ENCODE data around the gene CDH4. TPM values are rescaled to one million over a fixed set of nuclear protein-coding genes. Genes with fewer than 3 reads are reported as not detected.

CDH4 gene
- total RNA-seq, 2 donors from 2014 or later, result 0.06 TPM; not detected in 1

DNA sequence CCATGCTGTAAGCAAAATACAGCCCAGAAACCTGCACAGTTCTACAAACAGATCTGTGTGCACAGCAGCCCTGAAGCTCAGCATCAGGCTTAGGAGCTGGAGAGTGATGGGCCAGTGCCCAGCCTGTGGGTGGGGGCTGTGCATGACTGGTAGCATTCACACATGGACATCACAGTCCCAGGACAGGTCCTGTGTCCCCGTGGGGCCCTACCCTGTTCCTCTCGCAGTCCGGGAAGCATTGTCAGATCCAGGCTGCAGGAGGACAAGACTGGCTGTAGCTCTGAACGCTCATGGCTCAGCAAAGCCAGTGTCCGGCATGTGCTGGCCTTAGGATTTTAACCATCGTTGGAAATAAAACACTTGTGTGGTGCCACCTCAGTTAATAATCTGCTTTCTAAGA lies 234.1 kb downstream of the CDH4 start:
- no peak for ATAC-seq
- DNase-seq, result no peak
- intact Hi-C loops (cut with DNase I, micrococcal nuclease), result no loop called here

DNA sequence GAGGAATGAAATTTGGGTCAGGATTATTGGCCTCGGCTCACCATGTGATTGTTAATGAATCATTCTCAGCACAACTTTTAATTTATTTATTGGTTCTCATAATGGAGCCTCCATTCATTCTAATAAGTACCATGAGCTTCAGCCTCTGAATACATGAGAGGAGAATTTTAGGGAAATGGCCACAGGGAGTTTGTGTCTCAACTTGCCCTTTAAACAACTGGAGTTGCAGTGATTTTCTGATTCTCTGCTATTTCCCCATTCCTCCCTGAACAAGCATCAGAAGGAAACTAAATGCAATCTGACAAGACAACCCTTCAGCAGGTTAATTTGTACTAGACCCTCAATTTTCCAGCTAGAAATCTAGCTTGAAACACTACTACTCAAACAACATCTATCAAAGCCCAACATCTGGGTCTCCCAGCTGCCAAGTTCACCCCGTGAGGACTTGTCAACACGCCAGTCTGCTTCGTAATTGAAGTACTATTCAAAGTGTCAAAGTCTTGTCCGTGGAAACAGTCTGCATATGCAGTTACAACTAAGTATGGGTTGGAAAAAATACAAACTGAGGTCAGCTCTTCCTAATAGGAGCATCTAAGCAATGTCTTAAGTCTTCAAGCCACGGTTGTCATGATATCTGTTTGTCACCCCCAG lies 235.4 kb downstream of the CDH4 start:
- intact Hi-C loops (cut with DNase I, micrococcal nuclease), result no loop called here
- ATAC-seq (no peak), DNase-seq (no peak)

DNA sequence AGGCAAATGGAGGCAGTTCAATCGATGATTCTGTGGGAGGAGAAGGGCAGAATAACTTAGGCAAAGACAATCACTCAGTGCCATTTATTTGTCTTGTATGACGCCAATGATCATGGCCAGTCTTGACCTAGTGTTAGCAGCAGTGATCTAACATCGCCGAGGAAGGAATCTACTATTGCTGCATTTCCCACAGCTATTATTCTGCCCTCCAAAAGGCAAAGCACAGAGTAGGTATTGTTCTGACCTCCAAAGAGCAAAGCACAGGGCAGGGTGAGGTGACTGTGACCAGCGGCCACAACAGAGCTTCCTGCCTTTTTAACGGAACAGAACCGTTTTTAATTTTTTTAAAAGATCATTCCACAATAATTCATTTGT lies 235.9 kb downstream of the CDH4 start:
- ATAC-seq (no peak), DNase-seq (no peak)
- intact Hi-C loops (cut with DNase I, micrococcal nuclease), result no loop called here

DNA sequence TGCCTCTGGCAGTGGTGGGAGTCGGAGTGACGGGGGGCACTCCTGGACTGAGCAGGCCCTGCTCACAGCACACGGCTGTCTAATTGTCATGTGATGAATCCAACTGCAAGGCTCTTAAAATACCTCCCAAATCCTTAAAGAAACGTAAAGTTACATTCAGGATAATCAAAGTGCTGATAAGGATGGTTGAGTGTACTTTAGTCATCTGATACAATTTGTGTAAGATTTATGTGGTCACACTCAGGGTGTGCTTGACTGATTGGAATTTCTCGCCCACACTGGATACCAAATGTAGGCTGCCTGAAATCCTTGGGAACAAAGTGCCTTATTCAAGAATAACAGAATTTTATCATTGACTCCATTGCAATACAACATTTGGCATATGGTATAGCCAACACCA lies 238.7 kb downstream of the CDH4 start:
- intact Hi-C loops (cut with DNase I, micrococcal nuclease), result no loop called here
- ATAC-seq, result no peak
- no peak for DNase-seq

DNA sequence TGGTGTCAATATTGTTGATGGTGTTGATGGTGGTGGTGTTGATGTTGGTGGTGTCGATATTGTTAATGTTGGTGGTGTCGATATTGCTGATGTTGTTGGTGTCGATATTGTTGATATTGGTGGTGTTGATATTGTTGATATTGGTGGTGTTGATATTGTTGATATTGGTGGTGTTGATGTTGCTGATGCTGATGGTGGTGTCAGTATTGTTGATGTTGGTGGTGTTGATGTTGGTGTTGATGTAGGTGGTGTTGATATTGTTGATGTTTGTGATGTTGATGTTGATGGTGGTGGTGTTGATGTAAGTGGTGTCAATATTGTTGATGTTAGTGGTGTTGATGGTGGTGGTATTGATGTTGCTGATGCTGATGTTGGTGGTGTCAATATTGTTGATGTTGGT lies 240.0 kb downstream of the CDH4 start:
- ATAC-seq (no peak), DNase-seq (no peak)
- intact Hi-C loops (cut with DNase I, micrococcal nuclease), result no loop called here

DNA sequence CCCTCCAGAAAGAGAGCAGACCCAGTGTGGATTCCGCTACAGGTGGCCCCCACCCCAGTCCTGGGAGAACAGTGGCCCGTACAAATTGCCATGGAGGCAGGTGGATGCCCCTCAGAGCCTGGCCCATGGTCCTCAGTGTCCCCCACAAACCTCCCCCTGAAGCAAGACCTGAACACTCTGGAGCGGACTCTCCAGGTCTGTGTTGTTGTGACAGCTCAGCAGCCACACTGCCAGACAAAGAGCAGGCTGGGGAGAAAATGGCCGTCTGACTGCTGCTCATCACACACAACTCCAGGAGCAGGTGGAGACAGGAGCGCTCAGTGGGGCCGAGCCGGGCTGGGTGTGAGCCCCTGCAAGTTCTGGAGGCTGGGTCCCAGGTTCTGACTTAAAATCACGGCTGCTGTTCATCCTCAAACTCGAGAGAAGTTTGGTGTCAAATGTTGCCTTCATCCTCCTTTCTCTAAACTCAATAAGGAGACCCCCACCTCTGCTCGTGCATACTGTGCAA lies 241.8 kb downstream of the CDH4 start:
- DNase-seq (no peak), ATAC-seq (no peak)
- intact Hi-C loops (cut with DNase I, micrococcal nuclease), result no loop called here

- no peak for ATAC-seq
- intact Hi-C loops (cut with DNase I, micrococcal nuclease), result no loop called here
These were observed 242.9 kb downstream of the CDH4 start for GRCh38 chr20:61494763-61495575.

GRCh38 chr20:61497029-61497627 lies 245.1 kb downstream of the CDH4 start:
- intact Hi-C loops (cut with DNase I, micrococcal nuclease), result no loop called here
- no peak for DNase-seq
- ATAC-seq, result no peak

More at GRCh38 chr20:61494763-61495575, 242.9 kb downstream of the CDH4 start:
- DNase-seq, result no peak

DNA sequence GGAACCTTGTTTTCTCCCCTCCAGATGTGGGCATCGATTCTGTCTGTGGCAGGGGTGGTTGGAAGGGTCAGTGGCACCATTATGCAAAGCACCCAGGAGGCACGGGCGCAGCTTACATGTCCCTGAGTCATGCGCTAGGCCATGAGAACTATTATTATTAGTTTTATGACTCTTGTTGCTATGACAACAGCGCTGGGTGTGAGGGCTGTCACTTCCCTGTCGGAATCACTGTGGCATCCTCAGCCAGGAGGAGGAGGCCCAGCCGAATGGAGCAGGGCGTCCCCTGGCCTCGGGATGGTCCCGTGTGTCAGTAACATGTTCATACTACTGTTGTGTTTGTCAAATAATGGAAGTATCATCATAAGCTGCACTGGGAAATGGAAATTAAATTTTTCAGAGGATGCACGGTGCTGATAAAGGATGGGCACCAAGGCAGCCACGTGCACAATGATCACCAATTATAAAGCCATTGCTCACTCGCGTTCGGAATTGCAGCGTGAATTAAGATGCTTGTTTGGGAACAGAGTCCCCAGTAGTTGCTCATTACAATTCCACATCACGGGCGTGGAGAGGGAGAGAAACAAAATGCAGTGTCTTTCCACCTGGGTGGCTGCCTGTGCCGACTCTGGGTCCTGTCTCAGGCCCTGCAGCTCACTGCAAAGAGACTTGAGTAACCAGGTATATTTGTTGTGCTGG lies 247.9 kb downstream of the CDH4 start:
- intact Hi-C loops (cut with DNase I, micrococcal nuclease), result no loop called here
- DNase-seq (no peak), ATAC-seq (no peak)

DNA sequence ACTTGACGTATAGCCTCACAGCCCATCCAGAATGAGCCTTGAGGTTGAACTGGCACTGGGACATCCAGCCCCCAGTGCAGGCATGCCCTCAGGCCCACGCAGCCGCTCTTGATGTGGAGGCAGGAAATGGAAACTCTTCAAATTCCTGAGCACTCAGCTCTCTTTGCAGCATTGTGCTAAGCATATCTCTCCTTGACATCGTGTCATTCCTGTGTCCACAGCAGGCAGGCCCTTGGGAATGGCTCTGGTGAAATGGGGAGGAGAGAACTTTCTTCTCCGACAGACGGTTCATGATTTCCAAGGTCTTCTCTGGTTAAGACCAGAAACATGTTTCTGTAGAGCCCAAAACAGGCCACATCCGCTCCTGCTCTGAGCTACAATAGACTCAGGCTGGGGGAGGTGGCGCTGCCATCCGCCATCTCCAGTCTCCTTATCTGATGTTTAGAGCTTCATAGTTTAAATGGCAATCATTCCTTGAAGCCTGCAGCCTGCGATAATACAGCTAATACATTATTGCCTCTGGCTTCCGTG lies 248.8 kb downstream of the CDH4 start:
- ATAC-seq, result no peak
- intact Hi-C loops (cut with DNase I, micrococcal nuclease), result no loop called here
- no peak for DNase-seq

DNA sequence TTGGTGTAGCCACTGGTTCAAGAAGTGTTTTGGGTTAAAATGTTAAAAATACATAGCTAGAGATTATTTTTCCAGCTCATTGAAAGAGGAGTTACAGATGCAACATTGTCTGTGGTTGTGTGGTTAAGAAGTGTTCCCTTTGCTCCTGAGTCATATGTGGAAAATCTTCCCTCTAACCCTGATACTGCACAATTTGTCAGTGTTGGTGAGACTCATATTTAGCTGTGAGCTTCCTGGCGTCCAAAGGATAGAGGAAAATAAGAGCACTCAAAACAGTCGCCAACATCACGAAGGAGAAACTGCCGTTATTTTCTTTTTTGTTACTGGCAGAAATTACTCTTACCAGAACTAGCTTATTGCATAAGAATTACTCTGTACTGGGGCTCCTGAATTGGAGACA lies 250.4 kb downstream of the CDH4 start:
- intact Hi-C loops (cut with DNase I, micrococcal nuclease), result no loop called here
- ATAC-seq, result no peak
- no peak for DNase-seq

DNA sequence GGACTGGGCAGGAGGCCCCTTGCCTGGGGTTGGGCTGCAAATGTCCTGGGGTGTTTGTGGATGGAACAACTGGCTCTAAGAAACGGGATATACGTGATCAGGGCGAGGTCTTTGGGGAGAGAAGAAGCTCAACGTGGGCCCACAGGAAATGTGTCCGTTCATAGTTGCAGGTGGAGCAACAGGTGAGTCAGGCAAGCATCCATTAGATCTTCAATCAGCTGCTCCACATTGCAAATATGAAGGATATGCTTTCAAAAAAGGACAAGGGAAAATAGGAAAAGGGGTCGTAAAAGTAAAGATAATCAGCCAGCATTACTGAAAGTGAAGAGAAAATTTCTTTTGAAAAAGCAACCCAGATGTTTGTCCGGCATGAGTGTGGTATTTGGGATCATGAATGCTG lies 251.0 kb downstream of the CDH4 start:
- no peak for ATAC-seq
- no peak for DNase-seq
- intact Hi-C loops (cut with DNase I, micrococcal nuclease), result no loop called here

DNA sequence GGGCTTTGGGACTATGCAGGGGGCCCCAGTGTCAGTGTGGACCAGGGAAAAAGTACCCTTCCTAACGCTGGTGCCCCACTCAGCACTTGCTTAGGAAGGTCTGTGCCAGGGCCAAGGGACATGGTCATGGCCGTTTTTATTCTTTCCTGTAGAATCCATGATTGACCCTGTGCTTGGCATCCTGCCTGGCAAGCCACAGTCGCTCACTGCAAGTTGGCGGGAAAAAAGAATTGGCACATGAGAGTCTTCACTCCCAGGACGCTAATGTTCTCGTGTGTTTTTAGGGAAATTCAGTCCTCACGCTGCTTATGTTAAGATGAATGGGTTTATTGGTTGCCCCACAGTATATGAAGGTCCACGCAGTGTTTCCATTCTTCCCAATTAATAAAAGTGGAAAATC lies 253.4 kb downstream of the CDH4 start:
- no peak for ATAC-seq
- intact Hi-C loops (cut with DNase I, micrococcal nuclease), result no loop called here
- DNase-seq, result no peak

GRCh38 chr20:61507778-61508177 lies 255.7 kb downstream of the CDH4 start:
- intact Hi-C loops (cut with DNase I, micrococcal nuclease), result no loop called here
- DNase-seq (no peak), ATAC-seq (no peak)

DNA sequence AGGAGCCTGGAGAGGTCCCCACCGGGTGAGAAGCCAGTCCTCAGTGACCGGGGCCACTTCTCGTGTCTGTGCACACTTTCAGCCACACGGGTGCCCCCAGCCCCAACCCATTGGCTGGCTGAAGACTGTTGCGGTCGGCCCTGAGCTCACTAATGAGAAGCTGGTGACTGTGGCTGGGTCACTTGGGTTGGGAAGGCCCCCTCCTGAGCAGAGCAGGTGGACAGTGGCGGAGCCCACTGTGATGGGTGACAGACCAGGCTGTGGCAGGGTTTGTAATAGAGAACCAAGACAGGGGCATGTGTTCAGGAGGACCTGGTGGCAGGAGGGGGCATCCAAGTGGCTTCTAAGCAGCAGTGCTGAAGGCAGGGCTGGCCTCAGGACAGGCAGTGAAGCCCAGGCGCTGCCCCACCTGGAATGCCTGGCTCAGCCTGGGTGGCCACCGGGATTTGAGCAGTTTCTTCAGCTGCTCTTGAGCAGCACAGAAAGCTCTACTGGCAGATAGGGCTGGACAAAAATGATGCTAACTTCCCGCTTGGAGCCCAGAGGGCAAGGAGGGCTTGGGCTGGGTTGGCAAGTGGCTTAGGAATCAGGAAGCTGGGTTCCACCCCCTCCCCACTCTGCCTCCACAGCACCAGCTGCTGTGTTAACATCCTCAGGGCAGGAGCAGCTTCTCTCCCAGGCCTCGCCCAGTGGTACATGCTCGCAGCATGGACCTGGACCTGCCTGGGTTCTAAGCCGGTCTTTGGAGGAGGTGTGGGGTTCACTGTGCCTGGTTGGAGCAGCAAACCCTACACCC lies 256.4 kb downstream of the CDH4 start:
- DNase-seq (no peak), ATAC-seq (no peak)
- intact Hi-C loops (cut with DNase I, micrococcal nuclease), result no loop called here

DNA sequence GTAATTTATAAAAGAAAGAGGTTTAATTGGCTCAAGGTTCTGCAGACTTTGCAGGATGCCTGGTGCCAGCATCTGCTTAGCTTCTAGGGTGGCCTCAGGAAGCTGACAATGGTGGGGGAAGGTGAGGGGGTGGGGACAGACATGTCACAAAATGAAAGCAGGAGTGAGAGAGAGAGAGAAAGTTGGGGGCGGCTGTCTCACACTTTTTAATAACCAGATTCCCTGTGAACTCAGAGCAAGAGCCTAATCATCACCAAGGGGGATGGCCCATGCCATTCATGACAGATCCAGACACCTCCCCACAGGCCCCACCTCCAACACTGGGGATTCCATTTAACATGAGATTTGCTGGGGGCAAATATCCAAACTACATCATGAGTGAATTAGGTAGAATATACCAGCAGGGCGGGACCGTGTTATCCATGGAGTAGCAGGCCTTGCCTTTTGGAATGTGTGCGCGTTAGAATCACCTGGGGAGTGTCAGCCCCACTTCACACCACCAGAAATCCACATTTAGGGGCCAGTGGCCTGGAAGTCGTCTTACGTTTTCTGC lies 258.8 kb downstream of the CDH4 start:
- no peak for ATAC-seq

DNA sequence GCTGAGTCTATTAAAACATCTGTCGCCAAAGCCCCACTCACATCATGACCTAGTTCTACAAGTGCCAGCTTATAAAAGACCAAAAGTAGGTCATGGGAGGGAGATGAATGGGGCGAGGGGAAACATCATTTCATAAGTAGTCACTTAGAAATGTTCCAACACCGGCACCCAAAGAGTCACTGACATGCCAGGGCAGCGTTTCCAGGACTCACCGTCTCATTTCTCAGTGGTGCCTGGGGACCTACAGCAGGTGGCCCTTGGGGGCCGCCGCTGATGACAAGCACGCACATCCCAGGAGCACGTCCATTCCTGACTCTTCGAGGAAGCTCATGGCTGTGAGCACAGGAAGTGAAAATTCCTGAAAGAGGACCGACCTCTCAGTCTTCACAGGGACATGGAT lies 260.4 kb downstream of the CDH4 start:
- DNase-seq (no peak), ATAC-seq (no peak)
- intact Hi-C loops (cut with DNase I, micrococcal nuclease), result no loop called here

More for the DNA sequence above, 258.8 kb downstream of the CDH4 start:
- intact Hi-C loops (cut with DNase I, micrococcal nuclease), result no loop called here
- DNase-seq, result no peak
